ENCODE data around the gene CAPRIN2.

Gene CAPRIN2

GRCh38 chr12:30763053-30763452 lies 8.3 kb upstream of the CAPRIN2 start:
- no peak for DNase-seq

GRCh38 chr12:30761730-30762129 lies 7.0 kb upstream of the CAPRIN2 start:
- no peak for DNase-seq

GRCh38 chr12:30757316-30757715 lies 2.6 kb upstream of the CAPRIN2 start:
- DNase-seq, result no peak

- DNase-seq, result no peak
Observed at GRCh38 chr12:30756074-30756473, 1.3 kb upstream of the CAPRIN2 start.

- no peak for DNase-seq
Observed at GRCh38 chr12:30755395-30755762, 628 bp upstream of the CAPRIN2 start.

GRCh38 chr12:30754383-30754749 lies 385 bp downstream of the CAPRIN2 start:
- no peak for DNase-seq

GRCh38 chr12:30753751-30754382 lies 884 bp downstream of the CAPRIN2 start:
- DNase-seq, result peak; percentile 8

- DNase-seq, result peak; percentile 18
Observed at GRCh38 chr12:30753233-30753632, 1.5 kb downstream of the CAPRIN2 start.

GRCh38 chr12:30752255-30752654 lies 2.5 kb downstream of the CAPRIN2 start:
- DNase-seq, result no peak

- no peak for DNase-seq
Observed at GRCh38 chr12:30748147-30748546, 6.6 kb downstream of the CAPRIN2 start.

GRCh38 chr12:30746190-30746589 lies 8.6 kb downstream of the CAPRIN2 start:
- DNase-seq, result no peak

GRCh38 chr12:30744321-30744720 lies 10.4 kb downstream of the CAPRIN2 start:
- no peak for DNase-seq

- no peak for DNase-seq
Observed at GRCh38 chr12:30740274-30740673, 14.5 kb downstream of the CAPRIN2 start.

GRCh38 chr12:30739020-30739419 lies 15.7 kb downstream of the CAPRIN2 start:
- no peak for DNase-seq

- DNase-seq, result no peak
Observed at GRCh38 chr12:30732954-30733637, 21.7 kb downstream of the CAPRIN2 start.

- no peak for DNase-seq
Observed at GRCh38 chr12:30730011-30730410, 24.7 kb downstream of the CAPRIN2 start.

GRCh38 chr12:30729547-30729946 lies 25.2 kb downstream of the CAPRIN2 start:
- DNase-seq, result no peak

- DNase-seq, result no peak
Observed at GRCh38 chr12:30726647-30727046, 28.1 kb downstream of the CAPRIN2 start.

GRCh38 chr12:30725739-30726138 lies 29.0 kb downstream of the CAPRIN2 start:
- no peak for DNase-seq

GRCh38 chr12:30719060-30719459 lies 35.7 kb downstream of the CAPRIN2 start:
- no peak for DNase-seq

- no peak for DNase-seq
Observed at GRCh38 chr12:30707613-30708342, 47.0 kb downstream of the CAPRIN2 start.

GRCh38 chr12:30706476-30706875 lies 48.3 kb downstream of the CAPRIN2 start:
- DNase-seq, result no peak

GRCh38 chr12:30701056-30701455 lies 53.7 kb downstream of the CAPRIN2 start:
- DNase-seq, result no peak

- DNase-seq, result no peak
Observed at GRCh38 chr12:30700216-30700900, 54.4 kb downstream of the CAPRIN2 start.

Data from NCI-H345 (cell line).